HG03469 (cell line): ENCODE measurements around the gene S1PR5.
"Not testable (repeated sequence)": the region's sequence is repeated elsewhere in the genome, so short reads cannot be mapped to it uniquely, and the experiment has no call there.

ENCODE experiments used
- ATAC-seq: cut with Tn5 transposase; IDR thresholded peaks from one replicate; pipeline ENCODE4 v1.9.1; 2021; ENCODE audit warnings: mild to moderate bottlenecking, moderate library complexity, moderate number of reproducible peaks; ENCODE audit not compliant: unreplicated experiment

S1PR5 gene

GRCh38 chr19:10544753-10545251 lies 27.6 kb upstream of the S1PR5 start:
- no peak for ATAC-seq

GRCh38 chr19:10544242-10544752 lies 27.1 kb upstream of the S1PR5 start:
- ATAC-seq = no peak

GRCh38 chr19:10543420-10544241 lies 26.4 kb upstream of the S1PR5 start, which contains the start of gene ATG4D:
Gene ATG4D, plus strand, starts transcription at chr19:10543904. Its CDS starts 187 bp downstream, at chr19:10544091.
- no peak for ATAC-seq

GRCh38 chr19:10543059-10543419 lies 25.8 kb upstream of the S1PR5 start:
- no peak for ATAC-seq

GRCh38 chr19:10539016-10539415 lies 21.8 kb upstream of the S1PR5 start:
- ATAC-seq = not testable (repeated sequence)

GRCh38 chr19:10538204-10538983 lies 21.1 kb upstream of the S1PR5 start:
- ATAC-seq = no peak

- no peak for ATAC-seq
Observed at GRCh38 chr19:10537668-10538067, 20.4 kb upstream of the S1PR5 start.

- ATAC-seq = no peak
Observed at GRCh38 chr19:10535613-10536012, 18.4 kb upstream of the S1PR5 start.

- ATAC-seq = no peak
Observed at GRCh38 chr19:10533646-10534386, 16.6 kb upstream of the S1PR5 start.

GRCh38 chr19:10532457-10532856 lies 15.2 kb upstream of the S1PR5 start:
- no peak for ATAC-seq

- ATAC-seq = not testable (repeated sequence)
Observed at GRCh38 chr19:10526887-10527286, 9.6 kb upstream of the S1PR5 start.

- ATAC-seq = no peak
Observed at GRCh38 chr19:10525636-10526035, 8.4 kb upstream of the S1PR5 start.

- no peak for ATAC-seq
Observed at GRCh38 chr19:10523135-10523636, 5.9 kb upstream of the S1PR5 start.

GRCh38 chr19:10521461-10522171 lies 4.4 kb upstream of the S1PR5 start:
- ATAC-seq = no peak

- no peak for ATAC-seq
Observed at GRCh38 chr19:10520652-10521318, 3.5 kb upstream of the S1PR5 start.

GRCh38 chr19:10519421-10519820 lies 2.2 kb upstream of the S1PR5 start:
- ATAC-seq = no peak

GRCh38 chr19:10518444-10519361 lies 1.5 kb upstream of the S1PR5 start:
- ATAC-seq = no peak

GRCh38 chr19:10517760-10518443 lies 655 bp upstream of the S1PR5 start:
- no peak for ATAC-seq
